GM21737 (cell line): ENCODE results near the gene CAPN5.

Experiments
- ATAC-seq: cut with Tn5 transposase; IDR thresholded peaks from one replicate; pipeline ENCODE4 v1.9.1; 2021; ENCODE audit warnings: mild to moderate bottlenecking, moderate library complexity; ENCODE audit not compliant: unreplicated experiment

The CAPN5 gene

DNA sequence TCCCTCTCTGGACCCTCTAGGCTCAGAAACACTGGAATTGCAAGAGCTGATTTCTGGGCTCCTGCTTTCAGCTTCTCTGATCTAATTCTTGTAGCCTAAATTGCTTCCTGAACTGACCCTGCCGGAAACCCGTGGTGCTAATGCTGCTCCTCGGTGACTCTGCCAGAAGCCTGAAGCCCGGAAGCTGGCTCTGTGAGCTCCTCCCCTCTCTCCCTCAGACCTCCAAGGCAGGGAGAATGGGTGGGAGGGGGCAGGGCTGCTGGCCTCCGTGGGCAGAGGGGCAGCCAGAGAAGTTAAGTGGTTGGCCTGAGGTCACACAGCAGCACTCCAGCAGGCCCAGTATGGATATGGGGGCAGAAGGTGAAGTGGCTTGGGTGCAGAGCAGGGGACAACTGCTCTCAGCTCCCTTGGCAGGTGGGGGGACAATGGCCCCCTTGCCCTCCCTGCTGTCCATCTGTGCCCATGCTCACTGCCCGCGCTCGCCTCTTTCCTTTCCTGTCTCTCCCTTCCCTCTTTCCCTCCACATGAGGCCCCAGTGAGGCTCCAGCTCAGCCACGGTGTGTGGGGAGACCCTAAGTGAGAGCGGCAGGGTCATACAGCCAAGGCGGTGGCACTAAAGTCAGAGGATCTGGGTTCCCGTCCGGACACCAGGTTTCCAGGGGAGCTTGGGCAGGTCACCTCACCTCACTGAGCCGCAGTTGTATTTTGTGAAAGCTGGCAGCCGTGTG lies 16.2 kb downstream of the CAPN5 start:
- no peak for ATAC-seq

DNA sequence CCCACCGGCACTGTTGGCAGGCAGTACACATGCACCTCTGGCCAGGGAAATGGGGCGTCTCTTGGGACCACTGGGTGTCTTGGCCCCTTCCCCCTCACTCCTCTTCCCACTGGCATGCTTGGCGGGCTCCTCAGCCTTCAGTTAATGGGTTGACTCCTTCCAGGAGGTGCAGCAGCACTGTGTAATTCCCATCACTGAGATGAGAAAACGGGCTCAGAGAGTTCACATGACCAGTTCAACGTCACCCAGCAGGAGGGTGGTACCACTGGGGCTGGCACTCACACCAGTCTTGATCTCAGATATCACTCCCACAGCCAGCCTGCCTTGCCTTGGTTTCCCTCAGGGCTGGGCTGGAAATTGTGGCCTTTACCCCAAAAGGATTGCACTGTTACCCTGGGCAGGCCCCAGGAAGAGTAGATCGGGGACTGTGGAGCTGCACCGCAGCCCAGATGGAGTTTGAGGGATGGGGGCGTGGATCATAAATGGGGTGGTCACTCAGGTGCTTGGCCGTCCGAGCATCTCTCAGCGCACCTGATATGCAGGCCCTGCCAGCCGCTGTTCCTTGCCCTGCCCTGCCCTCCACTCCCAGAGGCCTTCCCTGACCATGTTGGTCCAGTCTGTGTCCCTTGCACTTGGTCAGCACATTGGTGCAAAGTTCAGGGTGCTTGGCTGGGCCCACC lies 16.9 kb downstream of the CAPN5 start:
- no peak for ATAC-seq

DNA sequence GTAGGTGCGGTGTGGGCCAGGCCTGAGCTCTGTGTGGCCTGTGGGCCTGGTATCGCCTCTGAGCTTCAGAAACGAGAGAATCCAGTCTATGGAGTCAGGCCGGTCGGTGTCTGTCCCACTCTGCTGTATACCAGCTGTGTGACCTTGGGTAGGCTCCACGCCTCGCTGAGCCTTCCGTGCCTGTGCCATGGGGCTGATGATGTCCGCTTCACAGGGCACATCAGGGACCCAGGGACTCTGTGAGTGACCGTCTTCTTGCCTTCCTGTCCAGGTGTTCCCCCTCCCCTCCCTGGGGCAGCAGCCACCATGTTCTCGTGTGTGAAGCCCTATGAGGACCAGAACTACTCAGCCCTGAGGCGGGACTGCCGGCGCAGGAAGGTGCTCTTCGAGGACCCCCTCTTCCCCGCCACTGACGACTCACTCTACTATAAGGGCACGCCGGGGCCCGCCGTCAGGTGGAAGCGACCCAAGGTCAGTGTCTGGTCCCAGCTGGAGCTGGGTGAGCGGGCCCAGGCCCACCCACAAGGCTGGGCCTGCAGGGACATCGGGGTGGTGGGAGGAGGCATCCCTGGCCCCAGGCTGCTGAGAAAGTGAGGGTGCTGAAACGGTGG lies 17.9 kb downstream of the CAPN5 start:
- no peak for ATAC-seq

DNA sequence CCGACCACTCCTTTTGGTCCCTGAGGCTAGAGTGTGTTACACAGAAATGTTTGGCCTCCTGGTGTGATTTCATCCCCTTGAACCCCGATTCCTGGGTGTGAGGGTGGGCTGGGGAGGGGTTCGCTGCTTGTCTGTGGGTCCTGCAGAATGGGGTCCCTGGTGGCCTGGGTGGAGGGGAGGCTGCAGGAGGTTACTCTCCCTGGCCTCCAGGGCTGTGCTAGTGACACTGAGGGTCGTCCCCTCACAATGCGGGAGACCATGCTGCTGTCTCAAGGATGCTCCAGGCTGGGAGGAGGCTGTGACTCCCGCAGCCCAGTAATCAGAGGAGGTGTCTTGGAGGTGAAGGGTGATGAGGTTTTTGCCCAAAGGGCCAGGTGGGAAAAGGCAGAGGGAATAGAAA lies 18.9 kb downstream of the CAPN5 start:
- ATAC-seq = no peak

DNA sequence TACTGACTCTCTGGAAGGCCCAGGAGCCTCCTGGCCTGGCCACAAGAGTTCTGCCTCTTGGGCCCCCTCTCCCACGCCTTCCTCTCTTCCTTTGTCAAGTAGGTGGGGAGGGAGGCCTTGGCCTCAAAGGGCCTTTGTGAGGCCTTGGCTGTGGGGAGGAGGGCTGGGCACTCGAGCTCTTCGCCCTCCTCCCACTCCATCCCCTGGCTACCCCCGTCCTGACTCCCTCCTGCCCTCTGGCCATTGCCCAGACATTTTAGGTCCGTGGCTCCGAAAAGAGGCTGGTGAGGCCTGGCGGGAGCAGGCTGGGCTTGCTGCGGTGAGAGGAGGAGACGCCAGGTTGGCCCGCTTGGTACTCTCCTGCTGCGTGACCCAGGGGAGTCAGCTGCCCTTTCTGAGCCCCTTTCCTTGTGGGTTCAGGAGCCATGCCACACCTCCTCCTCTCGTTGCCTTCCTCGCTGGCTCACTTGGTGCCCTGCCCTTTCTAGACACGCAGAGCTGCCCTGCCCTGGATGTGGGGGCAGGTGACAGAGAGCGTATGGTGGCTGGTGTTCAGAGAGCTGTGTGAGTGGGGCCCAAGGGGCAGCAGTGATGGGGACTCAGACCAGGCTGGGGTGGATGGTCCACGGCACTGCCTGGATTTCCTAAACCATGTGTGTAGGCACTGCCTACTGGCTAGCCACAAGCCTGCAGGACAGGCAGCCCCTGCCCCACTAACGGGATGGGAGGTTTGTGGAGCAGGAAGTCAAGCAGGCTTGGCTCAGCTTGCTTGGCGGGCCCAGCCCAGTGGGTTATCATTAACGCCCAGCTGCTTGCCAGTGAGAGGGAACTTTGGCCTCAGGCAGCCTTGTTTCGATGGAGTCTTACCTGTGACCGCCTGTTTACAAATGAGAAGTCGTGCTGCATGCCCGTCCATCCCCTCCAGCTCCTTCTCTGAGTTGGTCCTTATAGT lies 20.0 kb downstream of the CAPN5 start:
- no peak for ATAC-seq

DNA sequence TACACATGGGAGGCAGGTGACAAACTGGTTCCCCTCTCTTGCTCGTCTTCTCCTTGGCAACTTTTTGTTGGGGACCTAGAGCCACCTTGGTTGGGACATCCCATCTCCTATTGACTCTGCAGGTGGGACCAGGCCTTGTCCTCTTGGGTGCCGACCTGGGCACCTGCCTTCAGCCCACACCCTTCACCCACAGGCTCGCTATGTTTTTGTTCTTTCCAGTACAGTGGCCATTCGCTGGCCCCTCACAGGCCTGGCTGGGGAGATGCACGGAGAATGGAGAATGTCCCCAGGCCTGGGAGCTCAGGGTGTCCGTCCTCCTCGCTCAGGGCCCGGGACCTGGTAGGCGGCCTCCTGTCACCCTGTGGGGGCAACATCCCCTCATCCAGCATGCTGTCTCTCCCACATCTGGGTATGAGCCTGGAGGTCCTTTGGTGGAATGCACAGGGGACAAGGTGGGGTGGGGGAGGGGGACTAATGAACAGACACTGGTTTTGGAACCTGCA lies 21.0 kb downstream of the CAPN5 start:
- no peak for ATAC-seq

DNA sequence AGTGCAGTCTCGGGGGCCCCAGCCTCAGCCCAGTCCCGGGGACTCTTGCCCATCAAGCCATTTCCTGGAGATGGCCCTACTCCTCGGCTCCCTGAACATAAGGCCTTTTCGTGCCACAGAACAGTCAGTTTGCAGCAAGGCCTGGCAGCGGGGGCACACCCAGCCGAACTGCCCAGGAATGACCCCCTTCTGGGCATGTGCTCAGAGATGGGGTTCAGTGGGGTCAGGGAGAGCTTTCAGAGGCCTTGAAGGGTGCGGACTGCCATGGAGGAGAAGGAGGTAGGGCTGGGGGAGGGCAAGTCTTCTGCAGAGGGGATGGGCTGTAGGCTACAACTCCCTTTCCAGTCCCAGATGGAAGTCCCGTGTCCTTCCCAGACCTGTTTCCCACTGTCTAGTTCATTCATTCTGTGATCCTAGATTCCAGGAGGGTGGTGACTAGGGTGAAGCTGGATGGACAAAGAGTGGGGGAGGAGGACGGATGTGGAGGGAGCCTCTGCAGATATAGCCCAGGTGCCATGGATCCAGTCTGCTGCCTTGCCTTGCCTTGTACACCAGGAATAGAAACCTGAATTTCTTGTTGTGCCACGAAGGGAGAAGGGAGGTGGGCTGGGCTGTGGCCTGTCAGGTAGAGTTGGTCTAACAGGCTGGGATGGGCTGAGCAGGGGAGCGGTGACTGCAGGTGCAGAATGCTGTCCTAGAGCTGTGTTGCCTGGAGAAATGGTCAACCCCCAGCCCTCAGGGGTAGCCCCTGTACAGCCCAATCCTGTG lies 21.6 kb downstream of the CAPN5 start:
- no peak for ATAC-seq

DNA sequence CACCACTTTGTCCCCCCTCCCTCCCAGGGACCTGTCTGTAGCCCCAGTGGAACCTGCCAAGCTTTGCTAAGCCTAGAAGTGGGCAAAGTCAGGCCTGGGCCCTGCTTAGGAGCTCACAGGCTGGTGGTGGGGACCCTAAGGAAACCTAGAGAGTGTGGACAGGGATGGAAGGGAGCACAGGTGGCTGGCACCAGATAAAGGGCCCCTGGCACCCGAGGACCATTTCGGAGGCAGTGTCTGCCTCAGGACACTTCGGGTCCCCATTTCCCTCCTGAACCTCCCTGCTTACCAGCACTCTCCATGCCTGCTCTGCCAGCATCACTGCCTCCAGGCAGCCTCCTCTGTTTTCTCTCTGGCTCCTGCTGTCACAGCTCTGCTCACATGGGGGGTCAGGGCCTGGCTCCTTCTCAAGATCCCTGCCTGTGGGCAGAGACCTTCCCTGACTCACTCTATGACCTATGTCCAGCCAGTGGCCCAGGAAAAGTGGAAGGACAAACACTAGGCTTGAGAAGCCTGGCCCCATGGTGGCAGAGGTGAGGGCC lies 22.3 kb downstream of the CAPN5 start:
- no peak for ATAC-seq

DNA sequence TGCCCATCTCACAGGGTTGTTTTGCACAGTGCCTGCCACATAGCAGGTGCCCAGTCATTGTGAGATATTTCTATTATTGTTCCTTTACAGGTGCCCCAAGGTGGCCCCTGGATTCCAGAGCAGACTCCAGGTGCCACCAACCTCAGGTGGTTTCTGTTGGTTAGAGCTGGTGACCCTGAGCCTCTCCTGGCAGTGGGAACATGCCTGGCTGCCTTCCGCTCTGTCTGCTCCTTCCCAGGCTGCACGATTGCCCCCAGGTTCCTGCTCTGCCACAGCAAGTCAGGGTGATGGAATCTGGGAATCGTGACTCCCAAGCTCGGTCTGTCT lies 23.2 kb downstream of the CAPN5 start:
- ATAC-seq = no peak

DNA sequence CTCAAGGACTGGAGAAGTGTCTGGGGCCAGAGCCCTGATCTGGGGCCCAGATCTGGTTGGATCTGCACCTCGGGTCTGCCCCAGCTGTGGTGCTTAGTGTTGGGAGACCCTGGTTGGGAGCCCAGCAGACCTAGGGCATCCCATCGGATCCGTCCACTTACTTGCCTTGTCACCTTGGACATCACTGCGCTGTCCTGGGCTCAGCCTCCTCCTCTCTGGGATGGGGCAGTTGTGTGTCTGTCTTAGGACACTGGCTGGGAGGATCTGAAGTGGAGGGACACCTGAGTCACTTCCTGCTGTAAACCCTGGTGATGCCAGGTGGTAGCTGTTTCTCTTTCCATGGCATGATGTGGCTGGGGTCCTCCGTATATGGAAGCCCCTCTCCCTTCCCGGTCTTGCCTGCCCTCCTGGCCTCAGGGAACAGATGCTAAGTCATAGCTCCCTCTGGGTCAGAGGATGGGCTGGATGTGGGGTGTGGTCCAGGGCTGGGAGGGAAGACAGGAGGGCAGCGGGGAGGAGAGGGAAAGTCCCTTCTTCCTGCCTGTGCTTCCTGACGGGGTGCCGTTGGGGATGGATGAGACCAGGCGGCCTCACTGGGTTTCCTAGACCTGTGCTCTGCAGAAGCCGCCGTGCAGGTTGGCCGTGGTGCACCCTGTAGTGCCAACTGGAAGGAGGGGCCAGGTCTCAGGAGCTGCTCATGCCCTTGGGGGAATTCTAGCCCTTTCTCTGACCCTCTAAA lies 23.8 kb downstream of the CAPN5 start:
- no peak for ATAC-seq

DNA sequence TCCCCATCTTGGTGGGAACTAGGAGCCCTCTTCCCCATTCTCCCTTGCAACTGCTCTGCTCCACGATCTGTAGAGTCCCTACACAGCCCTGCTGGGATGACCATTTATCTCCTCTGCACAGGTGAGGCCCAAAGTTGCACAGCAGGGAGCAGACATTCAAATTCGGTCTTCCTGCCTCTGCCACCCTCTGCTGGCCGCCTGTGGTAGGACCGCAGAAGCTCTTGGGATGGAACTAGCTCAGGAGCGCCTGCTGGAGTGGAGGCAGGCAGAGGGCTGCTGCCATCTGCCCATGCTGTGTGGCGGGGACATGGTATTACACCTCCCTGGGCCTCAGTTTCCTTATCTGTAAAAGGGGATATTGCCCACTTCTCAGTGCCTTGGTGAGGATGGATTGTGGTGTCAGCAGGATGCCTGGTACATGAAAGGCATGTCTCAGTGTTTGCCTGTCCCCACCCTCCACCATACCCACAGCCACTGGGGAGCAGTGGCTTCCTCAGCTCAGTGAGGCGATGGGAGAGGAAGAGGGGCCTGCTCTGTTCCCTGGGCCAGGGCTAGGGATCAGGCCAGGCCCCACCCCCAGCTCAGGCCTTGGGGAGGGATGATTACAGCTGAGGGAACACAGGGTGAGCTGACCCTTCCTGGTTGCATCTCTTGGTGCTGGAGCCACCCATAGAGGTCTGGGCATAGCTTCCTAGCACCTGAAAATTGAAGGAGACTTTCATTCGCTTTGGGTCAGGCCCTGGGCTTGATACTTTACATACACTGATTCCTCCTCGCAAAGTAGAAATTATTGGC lies 24.6 kb downstream of the CAPN5 start:
- no peak for ATAC-seq

DNA sequence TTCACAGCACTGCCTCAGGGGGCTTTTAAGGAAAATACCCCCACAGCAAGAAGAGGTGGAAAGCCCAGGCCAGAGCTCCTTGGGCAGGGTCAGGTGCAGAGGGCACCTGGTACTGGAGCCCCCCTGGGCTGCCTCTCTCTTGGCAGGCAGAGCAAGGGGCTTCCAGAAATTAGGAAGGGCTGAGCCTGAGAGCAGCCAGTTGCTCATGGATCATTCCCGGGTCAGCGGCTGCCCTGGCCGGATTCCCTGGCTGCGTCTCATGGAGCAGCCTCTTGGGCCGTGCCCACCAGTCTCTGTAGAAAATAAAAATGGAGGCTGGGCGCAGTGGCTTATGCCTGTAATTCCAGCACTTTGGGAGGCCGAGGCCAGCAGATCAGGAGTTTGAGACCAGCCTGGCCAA lies 25.6 kb downstream of the CAPN5 start:
- no peak for ATAC-seq

DNA sequence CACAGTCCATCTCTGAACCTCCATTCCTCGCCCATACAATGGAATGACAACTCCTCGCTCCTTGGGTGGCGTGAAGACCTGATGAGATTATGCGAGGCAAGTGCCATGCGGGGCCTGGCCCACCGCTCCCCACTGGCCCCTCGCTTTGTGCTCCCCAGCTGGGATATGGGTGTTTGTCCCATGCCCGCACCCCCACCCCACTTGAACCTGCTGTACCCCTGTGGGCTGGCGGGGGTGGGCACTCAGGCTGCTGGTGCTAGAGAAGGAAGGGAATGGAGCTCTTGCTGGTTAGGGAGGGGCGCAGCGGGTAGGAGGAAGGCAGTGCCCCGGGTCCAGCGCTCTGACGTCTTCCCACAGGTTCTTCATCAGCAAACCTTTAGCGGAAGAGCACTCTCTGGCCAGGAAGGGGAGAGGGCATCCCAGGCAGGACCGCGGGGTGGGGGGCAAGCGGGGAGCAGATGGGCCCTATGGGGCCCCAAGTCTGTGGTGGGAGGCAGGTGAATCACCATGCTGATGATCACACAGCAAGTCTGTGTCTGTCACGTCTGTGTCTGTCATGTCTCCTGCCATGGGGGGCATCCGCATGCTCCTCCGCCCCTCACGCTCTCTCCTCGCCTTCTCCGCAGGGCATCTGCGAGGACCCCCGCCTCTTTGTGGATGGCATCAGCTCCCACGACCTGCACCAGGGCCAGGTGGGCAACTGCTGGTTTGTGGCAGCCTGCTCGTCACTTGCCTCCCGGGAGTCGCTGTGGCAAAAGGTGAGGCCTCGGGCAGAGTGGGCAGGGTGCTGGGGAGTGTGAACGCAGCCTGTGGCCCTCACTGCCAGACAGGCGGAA lies 26.5 kb downstream of the CAPN5 start:
- no peak for ATAC-seq

DNA sequence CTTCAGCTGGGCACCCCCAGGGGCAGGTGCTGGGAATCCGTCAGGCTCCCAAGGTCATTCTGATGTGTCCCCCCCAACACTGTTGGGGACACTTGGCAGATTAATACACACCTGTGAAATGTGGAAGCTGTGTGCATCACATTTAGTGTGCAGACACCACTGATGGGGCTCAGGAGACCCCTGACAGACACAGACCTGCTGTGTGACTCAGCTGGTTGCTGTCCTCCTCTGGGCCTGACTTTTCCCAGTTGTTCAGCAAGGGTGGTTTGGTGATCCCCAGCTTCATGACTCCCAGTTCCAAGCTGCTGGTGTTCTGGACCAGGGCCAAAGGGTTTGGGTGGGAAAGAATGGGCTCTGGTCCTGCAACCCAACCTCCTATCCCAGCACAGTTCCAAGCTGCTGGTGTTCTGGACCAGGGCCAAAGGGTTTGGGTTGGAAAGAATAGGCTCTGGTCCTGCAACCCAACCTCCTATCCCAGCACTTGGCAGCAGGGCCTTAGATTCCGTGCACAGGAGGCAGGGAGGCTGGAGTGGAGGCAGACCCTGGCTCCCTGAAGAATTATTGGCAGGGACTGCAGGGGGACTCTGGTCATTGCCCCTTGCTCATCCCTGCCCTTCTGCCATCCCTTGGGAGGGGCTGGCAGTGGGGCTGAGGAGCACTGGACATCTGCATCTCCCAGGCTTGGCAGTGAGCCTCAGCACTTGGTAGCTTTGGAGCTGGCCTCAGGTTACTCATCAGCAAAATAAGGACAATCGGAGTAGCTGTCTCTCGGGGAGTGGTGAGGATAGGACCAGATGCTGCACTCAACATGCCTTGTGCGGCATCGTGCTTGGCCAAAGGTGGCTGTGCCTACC lies 27.4 kb downstream of the CAPN5 start:
- no peak for ATAC-seq

DNA sequence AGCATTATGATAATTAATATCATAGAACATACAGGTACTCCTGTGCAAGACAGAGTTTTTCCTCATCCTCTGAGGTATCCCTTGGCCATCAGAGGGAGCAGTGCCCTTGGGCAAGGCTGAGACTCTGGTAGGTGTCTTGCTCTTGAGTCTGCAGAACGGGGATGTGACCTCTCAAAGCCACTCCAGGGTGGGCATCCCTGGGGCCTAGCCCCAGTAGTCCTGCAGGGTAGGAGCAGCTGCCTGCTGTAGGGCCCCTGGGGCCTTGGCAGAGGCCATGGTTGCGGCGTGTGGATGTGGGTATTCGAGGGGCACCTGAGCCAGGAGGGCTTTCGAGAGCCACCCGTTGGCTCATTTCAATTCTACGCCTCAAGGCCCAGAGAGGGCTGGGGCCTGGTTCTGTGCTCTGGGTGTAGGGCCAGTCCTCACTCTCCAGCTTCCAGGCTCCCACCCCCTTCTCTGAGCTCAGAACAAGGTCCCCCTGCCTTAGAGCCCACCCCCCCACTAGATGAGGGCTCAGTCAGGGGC lies 28.1 kb downstream of the CAPN5 start:
- no peak for ATAC-seq
